ENCODE results near the gene OVCA2. TPM values are rescaled to one million over a fixed set of nuclear protein-coding genes. Genes with fewer than 3 reads are reported as not detected.

OVCA2 gene
- total and polyA plus RNA-seq, 3 donors from 2014 or later = 46.3 to 55.1 (median 46.3) TPM

- Histone ChIP-seq H3K36me3 (ENCODE audit: low read depth, missing control alignments) (no peaks in the 10 kb centered on the region), H3K9me3 (no peaks in the 10 kb centered on the region), H3K27ac (peak overlapping the region; percentile 16 to 82), H3K27me3 (no peaks in the 10 kb centered on the region), H3K4me1 (peaks cover 59% of the 10 kb centered on the region), H3K4me3 (no peak overlapping the region)
- intact Hi-C loops (cut with DNase I; ENCODE audit: low total_unique reads) = no loop called here
- DNase-seq = no peak
- WGBS, 2 donors = 63 to 74% methylated on average over 9 of the region's 9 CpGs
- no peak for TF ChIP-seq CTCF (IDR thresholded peaks at IDR 0.05)
- TF ChIP-seq POLR2A (IDR thresholded peaks at IDR 0.05) = no peak
Observed at GRCh38 chr17:2082003-2082781, 40.4 kb downstream of the OVCA2 start.

- no peaks in the 10 kb centered on the region for H3K9me3 ChIP-seq
- 41 to 58% methylated on average over 7 of the region's 7 CpGs for WGBS, 2 donors
- intact Hi-C loops (cut with DNase I; ENCODE audit: low total_unique reads) = no loop called here
- H3K27ac ChIP-seq = peak overlapping the region; percentile 35 to 82
- TF ChIP-seq CTCF (IDR thresholded peaks at IDR 0.05) (no peak), POLR2A (IDR thresholded peaks at IDR 0.05) (no peak)
- peaks cover 66% of the 10 kb centered on the region for H3K4me1 ChIP-seq
- no peaks in the 10 kb centered on the region for H3K36me3 ChIP-seq (ENCODE audit: low read depth, missing control alignments)
- no peak for DNase-seq
- no peaks in the 10 kb centered on the region for H3K27me3 ChIP-seq
- no peak overlapping the region for H3K4me3 ChIP-seq
Observed at GRCh38 chr17:2083613-2084035, 41.8 kb downstream of the OVCA2 start.

- DNase-seq = peak; percentile 46
- H3K27me3 ChIP-seq = no peaks in the 10 kb centered on the region
- H3K4me3 ChIP-seq = no peak overlapping the region
- H3K27ac ChIP-seq = peak overlapping the region; percentile 35 to 82
- no peaks in the 10 kb centered on the region for H3K9me3 ChIP-seq
- intact Hi-C loops (cut with DNase I; ENCODE audit: low total_unique reads) = no loop called here
- H3K4me1 ChIP-seq = peaks cover 70% of the 10 kb centered on the region
- 46 to 73% methylated on average over 6 to 8 of the region's 8 CpGs for WGBS, 2 donors
- H3K36me3 ChIP-seq (ENCODE audit: low read depth, missing control alignments) = no peaks in the 10 kb centered on the region
- no peak for TF ChIP-seq POLR2A (IDR thresholded peaks at IDR 0.05)
- no peak for TF ChIP-seq CTCF (IDR thresholded peaks at IDR 0.05)
Observed at GRCh38 chr17:2084036-2084765, 42.4 kb downstream of the OVCA2 start.

GRCh38 chr17:2084766-2085647 is 43.2 kb downstream of the OVCA2 start:
- no peaks in the 10 kb centered on the region for H3K9me3 ChIP-seq
- WGBS, 2 donors = 40 to 44% methylated on average over 13 of the region's 13 CpGs
- no peak overlapping the region for H3K4me3 ChIP-seq
- peak overlapping the region; percentile 35 to 82 for H3K27ac ChIP-seq
- DNase-seq = peak; percentile 68
- TF ChIP-seq CTCF (IDR thresholded peaks at IDR 0.05) = no peak
- TF ChIP-seq POLR2A (IDR thresholded peaks at IDR 0.05) = no peak
- no peaks in the 10 kb centered on the region for H3K27me3 ChIP-seq
- peaks cover 70% of the 10 kb centered on the region for H3K4me1 ChIP-seq
- no peaks in the 10 kb centered on the region for H3K36me3 ChIP-seq (ENCODE audit: low read depth, missing control alignments)
- intact Hi-C loops (cut with DNase I; ENCODE audit: low total_unique reads) = no loop called here

Measured in testis (tissue), 3 donors.